ENCODE results near the gene SLC22A23.

DNA sequence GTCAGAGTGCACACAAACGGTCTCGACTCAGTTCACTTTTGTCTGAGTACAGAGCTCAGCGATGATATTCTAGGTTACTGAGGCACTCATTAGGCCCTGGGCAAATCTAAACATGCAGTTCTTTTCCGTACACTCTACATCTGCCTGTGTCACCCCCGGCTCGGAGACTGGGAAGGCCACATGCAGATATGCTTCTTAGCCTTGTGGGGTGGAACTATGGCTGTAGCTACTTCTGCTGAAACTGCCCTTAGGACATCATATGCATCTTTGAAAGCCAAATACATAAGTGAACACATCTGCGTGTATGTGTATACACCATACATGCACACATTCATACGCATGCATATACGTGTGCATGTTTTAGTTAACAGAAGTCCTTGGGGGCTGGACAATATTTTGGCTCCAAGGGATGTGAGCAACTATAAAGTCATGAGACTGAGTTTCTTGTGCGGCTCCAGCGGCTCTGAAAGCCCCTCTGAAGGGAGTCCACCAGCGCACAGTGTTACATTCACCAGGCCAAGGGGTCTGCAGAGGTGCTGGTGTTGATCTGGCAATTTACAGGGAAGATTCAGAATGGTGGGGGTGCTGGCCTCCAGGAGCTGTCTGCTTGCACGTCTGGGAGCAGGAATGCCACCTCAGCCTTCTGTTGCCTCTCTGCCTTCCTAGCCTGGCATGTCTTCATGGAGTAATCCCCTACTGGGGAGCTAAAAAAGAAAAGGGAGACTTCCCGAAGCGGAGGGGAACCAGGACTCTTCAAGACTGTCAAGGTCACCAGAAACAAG is 166.5 kb downstream of the SLC22A23 start:
- TF ChIP-seq POLR2A (IDR thresholded peaks at IDR 0.05; ENCODE audit: low read depth, low read length) (no peak), TAF1 (IDR thresholded peaks at IDR 0.05; ENCODE audit: borderline replicate concordance, low read depth, low read length) (no peak)

Measured in GM12892 (cell line).